Measurements from ENCODE around the gene KIF17.

KIF17 gene

DNA sequence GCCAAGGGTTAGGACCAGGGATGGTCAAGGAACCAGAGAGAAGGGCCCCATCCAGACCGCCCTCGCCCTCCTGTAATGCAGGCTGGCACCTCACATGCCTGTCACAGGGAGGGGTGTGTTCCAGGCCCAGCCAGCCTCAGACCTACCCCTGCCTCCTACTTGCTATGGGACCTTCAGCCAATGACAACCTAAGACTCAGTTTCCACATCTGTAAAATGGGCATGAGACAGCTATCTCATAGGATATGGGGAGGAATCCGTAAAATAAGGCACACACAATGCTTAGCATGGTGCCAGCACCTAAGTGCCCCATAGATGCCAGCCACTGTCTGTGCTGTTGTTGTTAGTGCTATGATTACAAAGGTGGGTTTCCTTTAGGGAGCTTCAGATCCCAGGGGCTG is 7.9 kb downstream of the KIF17 start:
- DNase-seq = no peak

DNA sequence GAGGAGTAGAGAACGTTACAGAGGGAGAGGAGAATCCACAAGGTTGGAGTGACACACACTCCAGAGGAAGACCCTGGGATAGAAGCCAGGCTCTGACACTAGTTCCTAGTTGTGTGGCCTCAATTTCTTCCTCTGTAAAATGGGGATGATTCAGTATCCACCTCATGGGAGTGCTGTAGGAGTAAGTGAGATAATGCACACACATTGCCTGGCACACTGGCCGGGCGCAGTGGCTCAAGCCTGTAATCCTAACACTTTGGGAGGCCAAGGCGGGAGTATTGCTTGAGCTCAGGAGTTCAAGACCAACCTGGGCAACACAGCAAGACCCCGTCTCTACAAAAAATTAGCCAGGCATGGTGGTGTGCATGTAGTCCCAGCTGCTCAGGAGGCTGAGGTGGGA is 8.9 kb downstream of the KIF17 start:
- DNase-seq = no peak

DNA sequence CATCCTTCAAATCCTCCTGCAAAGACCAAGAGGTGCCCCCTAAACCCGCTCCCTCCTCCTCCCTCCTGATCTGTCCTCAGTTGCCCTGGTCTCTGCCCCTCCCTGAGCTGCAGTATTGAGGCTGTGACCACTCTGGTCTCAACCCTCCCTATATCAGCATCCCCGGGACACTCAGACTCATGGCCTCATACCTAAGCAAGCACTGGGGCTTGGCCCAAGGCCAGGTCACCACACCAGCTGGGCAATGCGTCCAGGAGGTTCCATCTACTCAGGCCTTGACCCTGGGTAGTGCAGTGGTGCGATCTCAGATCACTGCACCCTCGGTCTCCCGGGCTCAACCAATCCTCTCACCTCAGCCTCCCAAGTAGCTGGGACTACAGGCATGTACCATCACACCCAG is 9.8 kb downstream of the KIF17 start:
- no peak for DNase-seq

DNA sequence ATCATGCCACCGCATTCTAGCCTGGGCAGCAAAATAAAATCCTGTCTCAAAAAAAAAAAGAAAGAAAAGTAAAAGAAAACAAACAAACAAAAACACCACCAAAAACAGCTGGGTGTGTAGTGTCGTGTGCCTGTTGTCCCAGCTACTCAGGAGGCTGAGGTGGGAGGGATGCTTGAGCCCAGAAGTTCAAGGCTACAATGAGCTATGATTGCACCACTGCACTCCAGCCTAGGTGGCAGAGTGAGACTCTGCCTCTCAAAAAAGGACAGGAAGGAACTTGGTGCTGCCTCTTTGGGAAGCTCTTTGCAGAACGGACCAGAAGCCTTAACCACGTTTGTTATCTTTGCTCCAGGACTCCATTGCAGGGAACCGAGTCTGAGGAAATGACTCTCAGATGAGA is 11.0 kb downstream of the KIF17 start:
- no peak for DNase-seq

DNA sequence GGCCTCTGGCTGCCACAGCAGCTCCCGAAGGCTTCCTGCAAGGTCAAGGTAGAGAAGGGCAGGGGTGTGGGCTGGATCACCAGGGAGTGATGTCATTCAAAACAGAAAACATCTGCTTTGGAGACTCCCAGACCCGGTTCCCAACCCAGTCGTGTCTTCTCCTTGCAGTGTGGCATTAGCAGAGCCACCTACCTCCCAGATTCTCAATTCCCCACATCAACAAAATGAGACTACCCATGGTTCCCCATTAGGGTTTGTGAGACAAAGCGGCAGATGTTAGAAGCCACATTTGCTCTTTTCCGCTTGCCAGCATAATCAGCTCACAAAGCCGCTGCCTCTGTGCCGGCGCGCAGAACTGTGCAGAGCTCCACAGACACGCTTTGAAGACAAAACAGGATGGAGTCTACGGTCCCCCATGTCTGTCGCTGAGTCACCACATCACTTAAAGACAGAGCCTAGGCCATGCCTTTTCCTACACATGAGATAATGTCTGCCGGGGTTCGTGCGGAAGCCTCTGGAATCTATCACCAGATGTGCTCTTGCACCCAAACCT is 12.5 kb downstream of the KIF17 start:
- no peak for DNase-seq

DNA sequence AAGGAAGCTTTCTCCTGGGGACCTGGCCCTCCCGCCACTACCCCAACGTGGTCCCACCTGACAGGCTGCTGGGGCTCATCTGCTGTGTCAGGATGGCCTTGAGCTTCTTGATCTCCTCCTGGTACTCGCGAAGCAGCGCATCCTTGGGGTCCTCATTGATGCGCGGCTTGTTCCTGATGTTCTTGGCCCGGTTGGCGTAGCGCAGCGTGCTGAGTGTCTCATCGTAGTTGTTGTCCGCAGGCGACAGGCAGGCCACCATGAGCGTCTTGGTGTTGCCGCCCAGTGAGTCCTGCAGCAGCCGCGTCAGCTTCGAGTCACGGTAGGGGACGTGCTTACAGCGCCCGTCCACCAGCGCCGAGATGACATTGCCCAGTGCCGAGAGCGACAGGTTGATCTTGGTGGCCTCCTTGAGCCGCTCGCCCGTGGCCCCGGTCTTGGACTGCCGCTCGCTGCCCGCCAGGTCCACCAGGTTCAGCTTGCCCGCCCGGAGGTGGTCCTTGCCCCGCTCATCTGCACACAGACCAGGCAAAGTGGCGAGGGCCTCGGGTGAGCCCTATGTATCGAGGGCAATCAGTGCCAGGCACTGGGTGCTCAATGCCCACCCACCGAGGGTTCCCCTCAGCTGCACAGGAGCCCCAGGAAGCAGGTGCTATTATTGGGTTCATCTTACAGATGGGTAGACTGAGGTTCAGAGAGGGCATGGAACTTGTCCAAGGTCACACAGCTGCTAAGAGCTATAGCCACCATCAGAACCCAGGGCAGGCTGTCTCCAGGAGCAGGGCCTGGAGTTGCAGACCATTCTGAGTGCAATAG is 13.2 kb downstream of the KIF17 start:
- DNase-seq = no peak

DNA sequence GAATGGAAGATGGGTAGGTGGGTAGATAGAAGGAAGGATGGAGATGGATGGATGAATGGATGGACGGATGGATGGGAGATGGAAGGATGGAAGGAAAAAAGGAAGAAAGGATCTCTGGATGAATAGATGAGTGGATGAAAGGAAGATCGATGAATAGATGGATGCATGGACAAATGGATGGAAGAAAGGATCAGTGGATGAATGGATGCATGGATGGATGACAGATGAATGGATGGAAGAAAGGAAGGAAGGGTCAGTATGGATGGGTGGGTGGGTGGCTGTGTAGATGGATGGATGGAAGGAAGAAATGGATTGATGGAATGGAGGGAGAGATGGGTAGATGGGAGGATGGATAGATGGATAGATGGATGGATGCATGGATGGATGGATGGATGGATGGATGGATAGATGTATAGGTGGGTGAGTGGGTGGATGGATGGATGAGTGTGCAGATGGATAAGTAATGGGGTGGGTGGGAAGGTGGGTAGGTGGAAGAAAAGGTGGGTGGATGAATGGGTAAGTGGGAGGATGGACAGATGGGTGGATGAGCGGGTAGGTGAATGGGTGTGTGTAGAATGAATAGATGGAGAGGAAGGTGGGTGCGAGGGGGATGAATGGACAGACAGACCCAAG is 14.6 kb downstream of the KIF17 start:
- DNase-seq = no peak

DNA sequence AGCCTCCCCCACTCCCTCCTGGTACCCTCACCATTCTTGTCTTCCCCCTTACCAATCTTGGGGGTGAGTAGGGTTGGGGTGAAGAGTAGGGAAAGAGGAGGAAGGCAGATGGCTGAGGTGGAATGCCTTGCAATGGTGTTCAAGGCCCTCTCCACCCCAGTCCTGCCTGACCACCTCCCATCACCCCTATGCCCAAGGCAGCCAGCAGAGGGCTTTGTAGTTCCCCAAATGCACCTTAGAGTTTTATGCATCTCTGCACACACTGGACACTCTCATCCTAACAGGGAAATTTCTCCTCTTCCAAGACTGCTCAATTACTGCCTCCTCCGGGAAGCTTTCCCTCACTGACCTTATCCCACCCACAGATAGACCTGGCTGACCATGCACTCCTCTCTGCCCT is 15.4 kb downstream of the KIF17 start:
- no peak for DNase-seq

DNA sequence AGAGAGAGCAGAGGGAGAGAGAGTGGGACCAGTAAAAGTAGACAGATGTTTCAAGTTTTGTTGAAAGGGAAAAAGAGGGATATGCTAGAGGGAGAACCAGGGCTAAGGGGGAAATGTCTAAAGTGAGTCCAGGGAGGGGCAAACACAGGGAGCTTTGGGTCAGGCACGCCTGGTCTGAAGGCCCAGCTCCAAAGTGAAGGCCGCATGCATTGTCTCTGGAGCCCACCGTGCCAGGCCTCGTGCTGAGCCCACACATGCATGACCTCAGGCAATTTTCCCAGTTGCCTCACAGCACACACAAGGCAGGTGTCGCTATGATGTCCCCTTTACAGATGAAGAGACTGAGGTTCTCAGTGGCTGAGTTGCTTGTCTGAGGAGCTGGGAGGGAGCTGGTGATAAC is 16.0 kb downstream of the KIF17 start:
- DNase-seq = no peak

DNA sequence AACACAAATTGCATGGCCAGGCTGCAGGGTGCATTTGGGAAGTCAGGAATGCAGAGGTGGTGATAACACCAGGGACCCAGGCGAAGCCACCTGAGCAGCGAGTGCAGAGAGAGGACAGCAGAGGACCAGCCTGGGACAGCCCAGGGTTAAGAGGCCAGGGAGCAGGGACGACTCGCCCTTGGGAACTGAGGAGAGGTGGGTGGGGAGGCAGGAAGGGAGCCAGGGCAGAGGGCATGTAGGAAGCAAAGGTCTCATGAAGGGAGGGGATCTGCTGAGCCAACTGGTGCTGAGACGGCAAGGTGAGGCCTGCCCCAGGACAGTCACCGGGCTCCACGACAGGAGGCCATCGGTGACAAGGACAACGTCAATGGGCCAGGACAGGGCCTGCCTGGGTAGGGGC is 16.4 kb downstream of the KIF17 start:
- DNase-seq = no peak

DNA sequence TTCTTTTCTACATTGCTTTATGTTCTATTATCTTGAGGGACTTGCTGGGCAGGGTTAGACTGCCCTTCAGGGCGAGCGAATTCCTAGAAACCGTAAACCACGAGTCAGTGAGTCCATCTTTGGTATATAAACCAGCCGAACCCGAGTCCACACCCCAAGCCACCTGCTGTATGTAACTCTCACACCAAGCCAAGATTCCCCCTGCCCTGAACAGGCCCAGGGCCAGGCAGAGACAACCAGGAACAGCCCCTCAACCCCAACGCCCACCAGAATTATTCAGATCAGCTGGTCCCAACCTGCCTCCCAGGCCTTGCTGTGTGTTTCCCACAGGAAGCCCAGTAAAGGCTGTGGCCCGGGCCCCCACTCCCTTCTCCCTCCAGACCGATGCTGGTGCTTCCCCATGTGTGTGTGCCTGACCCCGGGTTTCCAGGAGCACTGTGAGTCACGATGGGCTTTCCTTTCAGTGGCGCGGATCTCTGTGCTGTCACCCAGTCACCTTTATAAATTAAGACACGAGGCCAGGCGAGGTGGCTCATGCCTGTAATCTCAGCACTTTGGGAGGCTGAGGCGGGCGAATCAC is 17.1 kb downstream of the KIF17 start:
- no peak for DNase-seq

DNA sequence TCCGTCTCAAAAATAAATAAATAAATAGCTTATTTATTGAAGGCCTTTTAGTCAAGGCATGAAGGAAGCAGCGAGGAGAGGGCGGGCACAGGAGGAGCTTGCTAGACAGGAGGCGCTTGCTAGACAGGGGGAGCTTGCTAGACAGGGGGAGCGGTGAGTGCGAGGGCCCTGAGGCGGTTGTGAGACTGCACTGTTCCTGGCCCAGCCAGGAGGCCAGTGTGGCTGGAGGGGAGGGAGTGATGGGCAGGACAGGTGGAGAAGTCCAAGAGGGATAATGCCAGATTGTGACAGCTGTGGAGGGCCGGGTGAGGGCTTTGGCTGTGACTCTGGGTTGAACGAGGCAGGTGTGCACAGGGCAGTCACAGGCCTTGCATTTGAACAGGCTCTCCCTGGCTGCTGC is 18.2 kb downstream of the KIF17 start:
- DNase-seq = no peak

DNA sequence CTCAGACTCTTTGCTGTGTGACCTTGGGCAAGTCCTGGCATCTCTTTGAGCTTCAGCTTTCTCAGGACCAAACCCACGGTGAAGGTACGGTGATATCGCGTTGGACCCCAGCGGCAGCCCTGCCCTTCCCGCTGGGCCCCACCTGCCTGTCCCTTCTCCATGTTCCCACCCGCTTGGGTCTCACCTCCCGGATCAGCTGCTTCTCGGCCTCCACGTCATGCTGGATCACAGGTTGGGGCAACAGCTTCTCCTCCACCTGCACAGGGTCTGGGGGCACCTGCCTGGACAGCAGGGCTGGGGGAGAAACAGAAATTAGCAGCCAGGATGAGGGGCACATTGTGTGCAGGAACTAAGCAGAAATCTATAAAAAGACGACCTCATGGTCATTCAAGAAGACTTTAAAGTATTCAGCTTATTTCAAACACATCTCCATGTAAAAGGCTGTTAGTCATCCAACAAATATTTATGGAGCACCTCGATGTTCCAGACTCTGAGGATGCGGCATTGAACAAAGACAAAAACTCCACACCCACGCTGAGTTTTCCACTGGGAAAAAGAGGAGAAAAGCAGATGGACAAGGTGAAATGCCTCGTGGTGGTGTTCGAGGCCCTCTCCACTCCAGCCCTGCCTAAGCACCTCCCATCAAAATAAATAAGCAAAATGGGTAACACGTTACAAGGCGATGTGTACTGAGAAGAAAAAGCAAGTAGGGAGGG is 19.5 kb downstream of the KIF17 start:
- no peak for DNase-seq

DNA sequence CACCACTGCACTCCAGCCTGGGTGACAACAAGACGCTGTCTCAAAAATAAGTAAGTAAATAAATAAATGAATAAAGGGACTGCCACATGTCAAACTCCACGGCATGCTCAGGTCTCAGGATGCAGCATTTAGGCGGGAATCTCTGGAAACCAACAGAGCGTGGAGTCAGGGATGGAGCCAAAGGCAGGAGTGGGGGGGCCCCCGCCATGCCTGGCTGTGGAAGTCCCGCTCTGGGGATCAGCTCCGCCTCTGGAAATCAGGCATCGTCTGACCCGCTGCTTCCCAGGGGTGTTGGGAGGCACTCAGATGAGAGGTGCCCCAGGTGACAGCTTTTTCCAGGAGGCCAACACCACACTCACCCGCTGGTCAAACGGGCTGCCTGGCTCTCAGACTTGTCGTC is 20.2 kb downstream of the KIF17 start:
- DNase-seq = no peak

DNA sequence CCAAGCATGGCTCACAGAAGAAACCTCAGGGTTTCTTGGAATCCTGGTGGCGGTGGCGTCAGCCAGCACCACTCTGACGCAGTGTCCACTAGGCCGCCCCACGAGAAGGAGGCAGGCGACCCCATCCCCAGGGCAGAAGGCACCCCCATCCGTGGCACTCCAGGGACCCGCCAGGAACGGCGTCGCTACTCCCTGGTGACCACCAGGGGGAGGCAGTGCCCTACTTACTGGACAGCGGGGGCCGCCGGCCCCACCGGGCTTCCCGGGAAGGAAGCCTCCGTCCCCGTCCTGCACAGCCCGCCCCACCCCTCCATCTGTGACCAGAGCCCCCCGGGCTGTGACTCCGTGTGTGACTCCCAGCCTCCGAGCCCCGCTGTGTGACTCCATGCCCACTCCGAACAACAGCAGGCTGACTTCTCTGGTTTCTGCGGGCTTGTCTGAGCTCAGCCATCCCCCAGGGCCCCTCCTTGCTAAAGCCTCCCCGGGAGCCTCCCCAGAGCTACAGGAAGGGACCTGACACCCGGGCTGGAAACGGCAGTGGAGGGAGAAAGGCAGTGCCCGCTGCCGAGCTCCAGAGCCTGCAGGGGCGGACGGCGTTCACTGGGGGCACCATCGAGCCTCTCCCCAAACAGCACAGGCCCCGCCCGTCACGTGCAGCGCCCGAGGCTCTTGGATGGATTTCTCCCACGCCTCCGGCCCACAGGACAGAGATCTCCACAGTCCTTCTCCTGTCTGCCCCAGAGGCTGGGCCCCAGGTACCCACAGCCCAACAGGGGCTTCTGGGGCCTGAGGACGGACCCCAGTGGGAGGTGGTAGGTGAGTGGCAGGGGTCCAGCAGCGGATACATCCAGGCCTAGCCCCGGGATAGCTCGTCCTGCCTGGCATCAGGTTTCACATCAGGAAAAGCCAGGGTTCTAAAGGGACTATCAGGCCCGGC is 21.1 kb downstream of the KIF17 start:
- DNase-seq = peak; percentile 74

DNA sequence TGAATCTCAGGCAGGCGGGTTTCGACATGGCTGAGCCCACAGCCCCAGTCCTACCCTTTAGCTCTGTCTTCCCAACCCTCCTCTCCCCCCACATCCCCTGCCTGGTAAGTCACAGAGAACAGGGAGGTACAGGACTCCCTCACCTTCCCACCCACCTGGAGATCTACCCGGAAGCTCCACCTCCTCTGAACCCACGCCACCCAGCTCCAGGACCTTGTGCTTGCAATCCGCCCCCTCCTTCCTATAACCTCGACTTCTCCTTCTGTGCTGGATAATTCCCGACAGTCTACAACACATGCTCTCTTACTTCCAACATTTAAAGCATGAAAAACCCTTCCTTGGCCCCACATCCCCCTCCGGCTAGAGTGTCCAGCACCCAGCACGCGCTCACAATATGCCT is 22.3 kb downstream of the KIF17 start:
- DNase-seq = no peak

DNA sequence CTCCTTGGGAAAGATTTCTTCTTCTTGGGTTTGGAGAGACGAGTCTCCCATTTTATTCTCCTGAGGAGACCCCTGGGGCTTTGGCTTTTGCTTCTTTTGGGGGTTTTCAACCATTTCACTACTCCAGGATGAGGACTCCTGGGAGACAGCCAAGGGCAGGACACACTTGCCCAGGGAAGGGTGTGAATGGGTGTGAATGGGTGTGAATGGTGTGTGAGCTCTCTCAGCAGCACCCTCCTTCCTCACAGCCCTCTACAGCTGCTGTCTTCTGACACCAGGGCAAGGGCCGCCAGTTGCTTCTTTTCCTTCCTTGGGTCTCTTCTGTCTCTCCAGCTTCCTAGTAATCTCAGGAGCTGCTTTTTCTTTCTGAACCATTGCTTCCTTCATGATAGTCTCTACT is 24.2 kb downstream of the KIF17 start:
- DNase-seq = no peak

DNA sequence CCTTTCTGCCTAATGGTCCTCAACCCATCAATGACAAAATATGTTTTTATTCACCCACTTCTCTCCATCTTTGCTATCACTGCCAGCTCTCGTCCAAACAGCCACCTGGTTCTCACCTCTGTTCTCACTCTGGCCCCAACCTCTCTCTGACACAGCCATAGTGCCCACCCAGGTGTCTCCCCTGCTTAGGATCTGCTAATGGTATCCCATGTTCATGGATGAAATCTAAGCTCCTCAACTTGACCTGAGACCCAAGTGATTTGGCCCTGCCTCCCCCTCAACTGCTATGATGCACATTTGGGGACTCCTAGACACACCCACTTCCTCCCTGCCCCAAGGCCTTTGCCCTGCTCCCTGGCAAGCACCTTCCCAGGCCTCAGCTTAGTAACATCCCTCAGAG is 25.9 kb downstream of the KIF17 start:
- no peak for DNase-seq

DNA sequence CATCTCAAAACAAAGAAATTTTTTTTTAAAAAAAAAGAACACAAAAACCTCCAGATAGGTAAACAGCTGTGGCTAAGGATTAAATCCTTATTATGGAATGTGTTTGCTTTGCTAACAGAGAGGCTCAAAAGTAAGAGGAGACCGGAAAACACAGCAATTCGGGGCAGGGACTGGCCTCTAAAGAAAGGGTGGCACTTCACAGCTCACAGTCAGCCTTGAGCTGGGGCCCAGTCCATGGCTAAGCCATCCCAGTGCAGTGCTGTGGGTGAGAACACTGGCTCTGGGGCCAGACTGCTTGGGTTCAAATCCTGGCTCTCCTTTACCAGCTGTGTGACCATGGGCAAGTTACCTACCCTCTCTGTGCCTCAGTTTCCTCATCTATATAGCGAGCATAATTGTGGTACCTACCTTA is 28.2 kb downstream of the KIF17 start:
- no peak for DNase-seq

DNA sequence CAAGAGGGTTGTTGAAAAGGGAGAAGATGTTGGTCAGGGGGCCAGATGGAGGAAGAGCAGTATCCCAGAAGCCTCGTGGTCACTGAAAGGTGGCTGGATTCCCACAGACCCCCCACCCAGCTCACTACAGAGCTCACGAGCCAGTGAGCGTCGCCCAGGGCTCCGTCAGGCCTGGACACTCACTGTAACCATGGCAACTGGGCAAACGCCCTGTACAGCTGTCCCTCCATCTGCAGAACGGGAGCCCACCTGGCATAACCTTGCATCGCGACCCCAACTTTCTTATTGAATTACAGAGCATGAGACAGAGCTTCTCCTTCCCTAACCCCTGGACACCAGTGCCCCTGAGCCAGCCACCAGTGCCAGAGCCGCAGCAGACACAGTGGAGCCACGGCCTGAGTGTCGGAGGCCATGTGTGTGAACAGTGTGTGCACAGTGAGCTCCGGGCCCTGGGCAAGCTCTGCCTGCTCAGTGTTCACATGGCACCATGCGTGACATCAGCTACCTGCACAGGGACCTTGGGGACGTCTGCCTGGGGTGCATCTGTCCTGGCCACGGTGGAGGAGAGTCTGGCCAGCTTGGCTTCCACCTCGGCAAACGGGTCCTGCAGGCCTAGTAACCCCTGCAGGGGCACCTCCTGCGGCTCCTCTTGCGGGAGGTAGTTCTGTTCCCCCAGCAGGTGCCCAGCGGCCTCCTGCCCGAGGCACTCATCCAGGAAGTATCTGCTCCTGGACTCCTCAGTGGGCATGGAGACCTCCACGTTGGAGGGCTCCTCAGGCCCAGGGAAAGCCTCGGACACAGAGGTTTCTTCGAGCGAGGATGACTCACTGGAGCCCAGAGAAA is 30.7 kb downstream of the KIF17 start:
- DNase-seq = no peak

DNA sequence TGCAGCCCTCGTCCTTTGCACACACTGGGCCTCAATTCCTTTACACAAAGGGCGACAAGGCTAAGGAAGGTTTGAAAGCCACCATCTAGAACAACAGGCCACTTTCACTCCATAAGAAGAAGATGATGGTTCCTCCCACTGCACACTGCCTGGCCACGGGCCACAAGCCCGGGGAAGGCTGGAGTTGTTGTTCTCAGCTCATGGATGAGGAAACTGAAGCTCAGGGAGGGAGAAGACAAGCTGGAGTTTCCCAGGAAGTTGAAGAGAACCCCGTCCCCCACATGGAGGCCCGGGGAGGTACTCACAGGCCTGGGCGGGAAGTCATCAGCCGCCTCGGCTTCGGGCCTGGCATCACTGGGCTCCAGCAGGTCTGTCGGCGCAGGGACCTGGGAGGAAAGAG is 32.1 kb downstream of the KIF17 start:
- DNase-seq = no peak

All from stimulated activated CD4-positive, alpha-beta T cell treated with anti-CD3 and anti-CD28 coated beads, Interleukin-4, amount 100 ng/mL, for 24 hours (primary cell).